PC-3 (cell line): ENCODE measurements around the gene PLXNA4.

Source experiments
- EZH2 ChIP-seq: fragments of 300-600 bp; sonication (generic); IDR thresholded peaks from one replicate; pipeline ENCODE4 v1.6.1; 2017; ENCODE audit warnings: antibody characterized with exemption, mild to moderate bottlenecking, low read length; ENCODE audit not compliant: unreplicated experiment
- EZH2phosphoT487 ChIP-seq: fragments of 300-600 bp; sonication (generic); IDR thresholded peaks from 2 replicates; pipeline ENCODE4 v1.6.1; 2018; ENCODE audit warnings: mild to moderate bottlenecking, antibody characterized with exemption, low read length, borderline replicate concordance
- TF ChIP-seq, protein P1 (sequence below): fragments of 300-600 bp; sonication (generic); conservative IDR thresholded peaks from 2 replicates; pipeline ENCODE4 v1.5.1; 2017; ENCODE audit warnings: antibody characterized with exemption, low read depth, mild to moderate bottlenecking, low read length

DNA sequence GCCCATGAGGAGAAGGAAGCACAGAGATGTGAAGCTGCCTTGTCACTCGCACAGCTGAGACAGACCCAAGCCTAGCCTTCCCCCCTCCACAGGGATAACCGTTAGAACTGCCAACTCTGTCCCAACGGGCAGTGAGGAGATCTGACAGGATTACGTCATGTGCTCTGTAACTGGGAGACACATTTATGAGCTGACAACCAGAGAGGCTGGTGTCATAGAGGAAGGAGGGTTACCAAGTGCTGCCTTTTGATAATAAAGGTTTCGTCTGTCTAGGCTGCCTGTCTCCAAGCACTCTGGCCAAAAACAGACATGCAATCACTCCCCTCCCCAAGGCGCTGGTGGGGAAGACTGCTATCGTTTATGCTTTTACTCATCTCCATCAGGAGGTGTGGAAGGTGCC is 165.9 kb downstream of the PLXNA4 start:
- TF ChIP-seq, protein P1, sequence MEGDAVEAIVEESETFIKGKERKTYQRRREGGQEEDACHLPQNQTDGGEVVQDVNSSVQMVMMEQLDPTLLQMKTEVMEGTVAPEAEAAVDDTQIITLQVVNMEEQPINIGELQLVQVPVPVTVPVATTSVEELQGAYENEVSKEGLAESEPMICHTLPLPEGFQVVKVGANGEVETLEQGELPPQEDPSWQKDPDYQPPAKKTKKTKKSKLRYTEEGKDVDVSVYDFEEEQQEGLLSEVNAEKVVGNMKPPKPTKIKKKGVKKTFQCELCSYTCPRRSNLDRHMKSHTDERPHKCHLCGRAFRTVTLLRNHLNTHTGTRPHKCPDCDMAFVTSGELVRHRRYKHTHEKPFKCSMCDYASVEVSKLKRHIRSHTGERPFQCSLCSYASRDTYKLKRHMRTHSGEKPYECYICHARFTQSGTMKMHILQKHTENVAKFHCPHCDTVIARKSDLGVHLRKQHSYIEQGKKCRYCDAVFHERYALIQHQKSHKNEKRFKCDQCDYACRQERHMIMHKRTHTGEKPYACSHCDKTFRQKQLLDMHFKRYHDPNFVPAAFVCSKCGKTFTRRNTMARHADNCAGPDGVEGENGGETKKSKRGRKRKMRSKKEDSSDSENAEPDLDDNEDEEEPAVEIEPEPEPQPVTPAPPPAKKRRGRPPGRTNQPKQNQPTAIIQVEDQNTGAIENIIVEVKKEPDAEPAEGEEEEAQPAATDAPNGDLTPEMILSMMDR, result no peak
- TF ChIP-seq EZH2 (no peak), EZH2phosphoT487 (no peak)
